ENCODE results near the gene UBAC1. TPM values are rescaled to one million over a fixed set of nuclear protein-coding genes. Genes with fewer than 3 reads are reported as not detected.
"Not testable (repeated sequence)": the region's sequence is repeated elsewhere in the genome, so short reads cannot be mapped to it uniquely, and the experiment has no call there.

The UBAC1 gene
- total RNA-seq, 6 experiments from 2014 or later: 15.2 to 27.0 (median 16.5) TPM

GRCh38 chr9:135970128-135970815 is 9.1 kb upstream of the UBAC1 start:
- 39% methylated on average over 4 of the region's 9 CpGs for WGBS (ENCODE audit: insufficient coverage, low coverage, low lambda C conversion rate, missing lambda C conversion rate)
- H3K27ac ChIP-seq: no peak overlapping the region

GRCh38 chr9:135969064-135969683 is 8.0 kb upstream of the UBAC1 start:
- ATAC-seq (peak; percentile 7 to 42 (median 24)), DNase-seq (peak in 1 of 3 donors; percentile 57)
- intact Hi-C loops (cut with DNase I): loop anchor here (2.0 to 5.0 kb wide), 2 partner anchors 153 to 154 kb away; no protein-coding TSS in a partner anchor
- WGBS (ENCODE audit: insufficient coverage, low coverage, low lambda C conversion rate, missing lambda C conversion rate): 42% methylated on average over 8 of the region's 12 CpGs
- no peaks in the 10 kb centered on the region for H3K4me1 ChIP-seq
- no peak for TF ChIP-seq POLR2A (IDR thresholded peaks at IDR 0.05)
- no peak for TF ChIP-seq CTCF (IDR thresholded peaks at IDR 0.05)
- peak overlapping the region in 2 of 3 donors; percentile 36 to 40 for H3K27ac ChIP-seq
- H3K27me3 ChIP-seq: no peaks in the 10 kb centered on the region
- no peaks in the 10 kb centered on the region for H3K36me3 ChIP-seq
- H3K4me3 ChIP-seq: no peak overlapping the region
- no peaks in the 10 kb centered on the region for H3K9me3 ChIP-seq

More at GRCh38 chr9:135970128-135970815, 9.1 kb upstream of the UBAC1 start:
- Histone ChIP-seq H3K9me3 (no peaks in the 10 kb centered on the region), H3K27me3 (no peaks in the 10 kb centered on the region), H3K4me1 (no peaks in the 10 kb centered on the region), H3K36me3 (no peaks in the 10 kb centered on the region), H3K4me3 (no peak overlapping the region)
- intact Hi-C loops (cut with DNase I): no loop called here
- TF ChIP-seq CTCF (IDR thresholded peaks at IDR 0.05) (no peak), POLR2A (IDR thresholded peaks at IDR 0.05) (no peak)
- DNase-seq (no peak), ATAC-seq (no peak)

- intact Hi-C loops (cut with DNase I): loop anchor here (2.0 to 5.0 kb wide), 2 partner anchors 154 kb away; no protein-coding TSS in a partner anchor
- Histone ChIP-seq H3K36me3 (no peaks in the 10 kb centered on the region), H3K27ac (peak overlapping the region in 2 of 3 donors; percentile 36 to 40), H3K4me1 (no peaks in the 10 kb centered on the region), H3K4me3 (no peak overlapping the region), H3K27me3 (no peaks in the 10 kb centered on the region), H3K9me3 (no peaks in the 10 kb centered on the region)
- TF ChIP-seq CTCF (IDR thresholded peaks at IDR 0.05): no peak
- no peak for TF ChIP-seq POLR2A (IDR thresholded peaks at IDR 0.05)
- peak in 1 of 4 donors; percentile 3 for ATAC-seq
- no peak for DNase-seq
- WGBS (ENCODE audit: insufficient coverage, low coverage, low lambda C conversion rate, missing lambda C conversion rate): 31% methylated on average over 2 of the region's 7 CpGs
Measured at GRCh38 chr9:135968601-135969000, 7.4 kb upstream of the UBAC1 start.

GRCh38 chr9:135968083-135968476 is 6.9 kb upstream of the UBAC1 start:
- no peaks in the 10 kb centered on the region for H3K4me1 ChIP-seq
- ATAC-seq (no peak), DNase-seq (no peak)
- peak overlapping the region in 1 of 3 donors; percentile 36 for H3K27ac ChIP-seq
- no peaks in the 10 kb centered on the region for H3K36me3 ChIP-seq
- TF ChIP-seq POLR2A (IDR thresholded peaks at IDR 0.05): no peak
- TF ChIP-seq CTCF (IDR thresholded peaks at IDR 0.05): no peak
- H3K4me3 ChIP-seq: no peak overlapping the region
- no peaks in the 10 kb centered on the region for H3K27me3 ChIP-seq
- intact Hi-C loops (cut with DNase I): loop anchor here (2.0 to 5.0 kb wide), 2 partner anchors 154 to 155 kb away; no protein-coding TSS in a partner anchor
- no peaks in the 10 kb centered on the region for H3K9me3 ChIP-seq
- 25% methylated on average over 1 of the region's 5 CpGs for WGBS (ENCODE audit: insufficient coverage, low coverage, low lambda C conversion rate, missing lambda C conversion rate)

- not testable (repeated sequence) for H3K36me3 ChIP-seq, DNase-seq, H3K4me3 ChIP-seq, H3K27me3 ChIP-seq, H3K27ac ChIP-seq, H3K4me1 ChIP-seq, ATAC-seq, H3K9me3 ChIP-seq
- intact Hi-C loops (cut with DNase I): loop anchor here in 1 of 2 donors (5.0 kb wide), 1 partner anchor 155 kb away; no protein-coding TSS in a partner anchor
- WGBS (ENCODE audit: insufficient coverage, low coverage, low lambda C conversion rate, missing lambda C conversion rate): no CpG with 5 or more reads among the region's 16 CpGs
Measured at GRCh38 chr9:135966916-135967260, 5.7 kb upstream of the UBAC1 start.
